HTERT RPE-1 (cell line): Measurements from ENCODE around the gene PARVB.

Source experiments
- in situ Hi-C: fragments of 300-500 bp; cut with MboI; formaldehyde crosslinking; loops from 4 replicates; pipeline ENCODE4 v1.14.3; 2020; ENCODE audit warnings: low sequenced_read_pairs

The PARVB gene, protein sequence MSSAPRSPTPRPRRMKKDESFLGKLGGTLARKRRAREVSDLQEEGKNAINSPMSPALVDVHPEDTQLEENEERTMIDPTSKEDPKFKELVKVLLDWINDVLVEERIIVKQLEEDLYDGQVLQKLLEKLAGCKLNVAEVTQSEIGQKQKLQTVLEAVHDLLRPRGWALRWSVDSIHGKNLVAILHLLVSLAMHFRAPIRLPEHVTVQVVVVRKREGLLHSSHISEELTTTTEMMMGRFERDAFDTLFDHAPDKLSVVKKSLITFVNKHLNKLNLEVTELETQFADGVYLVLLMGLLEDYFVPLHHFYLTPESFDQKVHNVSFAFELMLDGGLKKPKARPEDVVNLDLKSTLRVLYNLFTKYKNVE

DNA sequence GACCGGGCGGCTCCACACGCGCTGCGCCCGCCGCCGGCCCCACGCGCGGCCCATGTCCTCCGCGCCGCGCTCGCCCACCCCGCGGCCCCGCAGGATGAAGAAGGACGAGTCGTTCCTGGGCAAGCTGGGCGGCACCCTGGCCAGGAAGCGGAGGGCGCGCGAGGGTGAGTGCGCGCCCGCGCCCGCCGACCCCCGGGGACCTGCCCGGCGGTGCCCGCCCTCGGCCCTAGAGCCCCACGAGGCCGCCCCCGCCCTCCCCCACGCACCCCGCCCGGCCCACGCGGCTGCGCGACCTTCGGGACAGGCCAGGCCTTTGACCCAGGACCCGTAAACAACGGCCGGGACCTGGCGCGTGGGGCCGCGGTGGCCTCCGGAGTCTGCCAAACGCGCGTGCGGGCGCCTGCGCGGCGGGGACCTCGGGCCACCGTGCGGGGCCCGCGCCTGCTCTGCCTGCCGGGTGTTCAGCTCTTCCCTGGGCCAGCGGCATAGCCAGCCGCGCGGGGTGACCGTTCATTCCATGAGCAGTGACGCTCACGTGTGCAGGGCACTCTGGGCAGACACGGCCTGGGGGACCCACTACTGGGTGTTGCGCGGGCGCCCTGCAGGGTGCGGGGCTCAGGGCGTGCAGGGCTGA is at the start of gene PARVB:
TSS of gene PARVB (plus strand) at position 15 of the 634 bp plus-strand sequence. CDS start at position 53, 38 bp downstream.
- in situ Hi-C loops = no loop called here

DNA sequence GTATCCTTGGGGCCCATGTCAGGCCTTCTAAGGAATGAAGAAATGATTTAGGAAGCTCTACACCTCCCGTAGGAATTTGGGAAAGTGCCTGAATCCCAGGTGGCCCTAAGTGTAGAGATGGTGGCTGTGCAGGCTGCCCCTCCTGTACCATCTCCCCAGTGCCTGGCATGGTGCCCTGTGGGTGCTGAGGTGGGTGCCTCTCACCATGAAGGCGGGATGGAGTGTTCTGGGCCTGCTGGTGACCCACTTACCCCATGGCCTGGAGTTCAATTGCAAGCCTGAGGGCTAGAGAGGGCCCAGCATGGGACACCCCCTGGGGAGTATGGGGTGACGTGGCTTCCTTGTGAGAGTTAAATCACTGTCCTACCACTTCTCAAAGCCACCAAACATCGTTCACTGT is 49.1 kb upstream of the PARVB start:
- in situ Hi-C loops = no loop called here

DNA sequence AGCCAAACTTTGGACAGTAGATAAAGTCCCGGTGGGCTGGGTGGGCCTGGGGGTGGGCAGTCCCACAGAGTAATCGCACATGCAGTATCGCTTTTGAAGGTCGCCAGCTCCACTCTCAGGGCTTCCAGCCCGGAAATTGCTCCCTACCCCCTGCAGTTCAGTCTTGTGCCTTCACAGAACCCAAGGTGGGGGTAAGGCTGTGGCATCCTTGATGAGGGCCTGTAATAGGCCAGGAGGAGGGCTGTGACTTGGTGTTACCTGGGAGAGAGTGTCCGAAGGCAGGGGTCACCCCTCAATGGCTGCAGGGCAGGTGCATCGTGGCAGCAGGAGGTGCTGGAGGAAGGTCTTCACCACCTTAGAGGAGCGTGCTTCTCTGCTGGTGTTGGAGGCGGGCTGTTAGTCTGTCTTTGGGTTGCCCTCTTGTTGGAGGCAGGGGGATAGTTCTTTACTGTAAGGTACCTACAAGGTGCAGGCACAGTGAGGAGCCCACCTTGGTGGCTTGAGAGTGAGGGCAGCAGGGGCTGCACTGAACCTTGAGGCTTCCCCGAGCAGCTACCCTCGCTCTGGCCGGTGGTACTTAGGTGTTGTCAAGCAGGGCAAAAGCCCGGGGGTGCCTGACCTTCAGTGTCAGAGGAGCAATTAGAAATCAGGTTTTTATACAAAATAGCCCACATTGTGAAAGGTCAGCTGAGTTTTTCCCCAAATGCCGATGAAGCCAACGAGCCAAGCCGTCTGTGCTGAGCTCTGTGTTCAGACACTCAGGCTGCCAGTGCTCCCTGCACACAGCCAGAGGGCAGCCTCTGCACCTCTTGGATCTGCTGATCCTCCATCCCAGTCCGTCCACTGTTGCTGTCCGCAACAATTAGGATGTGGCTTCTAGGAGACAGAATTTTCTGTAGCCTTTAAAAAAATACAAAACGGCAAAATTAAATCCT is 47.0 kb upstream of the PARVB start:
- in situ Hi-C loops = no loop called here

DNA sequence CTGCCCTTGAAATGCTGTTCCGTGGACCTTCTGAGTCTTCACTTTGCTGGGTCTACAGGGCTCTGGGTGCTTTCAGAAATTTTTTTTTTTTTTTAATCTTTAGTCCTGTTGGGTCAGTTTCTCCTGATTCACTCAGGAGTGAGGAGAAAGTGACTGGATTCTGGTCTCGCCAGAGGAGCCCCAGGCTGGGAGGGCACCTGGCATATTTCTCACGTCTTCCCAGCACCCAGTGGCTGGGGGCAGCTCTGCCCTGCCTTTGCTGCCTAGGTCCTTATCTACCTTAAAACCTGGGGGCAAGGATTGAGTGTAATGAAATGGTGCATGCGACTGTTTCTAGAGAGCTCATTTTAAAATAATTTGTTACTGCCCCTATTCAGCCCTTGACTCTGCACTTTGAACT is 45.5 kb upstream of the PARVB start:
- in situ Hi-C loops = no loop called here

DNA sequence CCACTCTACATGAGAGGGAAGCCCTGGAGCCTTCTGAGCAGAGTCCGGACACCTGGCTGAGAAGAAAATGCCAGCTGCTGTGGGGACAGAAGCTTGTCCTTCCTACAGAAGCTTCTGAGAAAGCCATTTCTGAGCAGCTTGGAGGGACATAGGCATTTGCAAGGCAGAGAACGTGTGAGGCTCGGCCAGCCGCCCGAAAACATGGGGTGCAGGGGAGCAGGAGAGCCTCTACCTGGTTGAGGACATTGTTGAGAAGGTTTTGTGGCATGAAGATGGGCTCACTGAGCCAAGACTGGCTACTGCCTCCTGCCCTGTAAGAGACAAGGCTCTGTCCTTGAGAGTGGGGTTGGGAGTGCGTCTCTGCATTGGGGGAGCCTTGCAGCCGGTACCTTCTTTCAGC is 43.5 kb upstream of the PARVB start:
- in situ Hi-C loops = no loop called here

DNA sequence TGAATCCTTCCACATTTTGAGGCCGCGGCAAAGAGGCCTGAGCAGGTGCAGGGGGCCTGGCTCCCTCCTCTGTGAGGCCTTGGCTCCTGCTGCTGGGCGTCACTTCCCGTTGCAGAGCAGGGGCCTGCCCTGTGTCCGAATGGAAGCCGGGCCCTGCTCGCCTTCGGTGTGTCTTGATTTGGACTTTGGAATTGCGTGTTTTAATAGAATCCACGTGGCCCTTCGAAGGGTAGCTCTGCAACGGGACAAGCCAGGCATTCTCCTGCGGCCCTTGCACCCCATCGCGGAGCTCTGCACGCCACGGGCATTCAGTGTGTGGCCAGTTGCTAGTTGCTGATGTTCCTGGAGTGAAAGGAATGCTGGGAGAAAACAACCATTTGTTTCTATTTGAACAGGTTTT is 43.1 kb upstream of the PARVB start:
- in situ Hi-C loops = no loop called here

DNA sequence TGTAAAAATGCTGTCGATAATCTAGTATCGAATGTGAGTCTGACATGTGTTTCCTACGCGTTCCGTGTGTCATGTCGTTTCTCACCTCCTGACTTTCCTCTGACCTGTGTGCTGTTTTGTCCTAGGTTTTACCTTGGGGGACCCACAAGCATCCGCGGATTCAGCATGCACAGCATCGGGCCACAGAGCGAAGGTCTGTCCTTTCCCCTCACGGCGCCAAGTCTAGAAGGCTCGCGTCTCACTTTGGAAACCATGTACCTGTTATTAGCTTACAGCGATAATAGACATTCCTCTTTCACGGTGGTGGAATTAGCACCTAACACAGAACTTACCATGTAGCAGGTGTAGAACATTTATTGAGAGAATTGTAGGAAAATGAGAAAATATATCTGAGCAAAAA is 40.3 kb upstream of the PARVB start:
- in situ Hi-C loops = no loop called here

DNA sequence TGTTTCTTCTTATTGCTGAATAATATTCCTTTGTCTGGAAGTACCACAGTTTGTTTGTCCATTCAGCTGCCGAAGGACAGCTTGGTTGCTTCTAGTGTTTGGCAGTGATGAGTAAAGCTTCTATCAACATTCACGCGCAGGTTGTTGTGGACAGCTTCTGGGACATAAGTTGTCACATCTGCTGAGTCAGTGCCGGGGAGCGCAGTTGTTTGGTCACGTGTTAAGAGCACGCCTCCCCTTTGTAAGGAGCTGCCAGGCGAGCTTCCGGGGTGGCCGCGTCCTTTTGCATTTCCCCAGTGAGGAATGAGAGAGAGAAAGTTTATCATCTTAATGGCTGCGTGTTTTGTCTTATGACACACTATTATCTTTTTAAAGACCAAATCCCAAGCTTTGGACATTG is 38.6 kb upstream of the PARVB start:
- in situ Hi-C loops = no loop called here

DNA sequence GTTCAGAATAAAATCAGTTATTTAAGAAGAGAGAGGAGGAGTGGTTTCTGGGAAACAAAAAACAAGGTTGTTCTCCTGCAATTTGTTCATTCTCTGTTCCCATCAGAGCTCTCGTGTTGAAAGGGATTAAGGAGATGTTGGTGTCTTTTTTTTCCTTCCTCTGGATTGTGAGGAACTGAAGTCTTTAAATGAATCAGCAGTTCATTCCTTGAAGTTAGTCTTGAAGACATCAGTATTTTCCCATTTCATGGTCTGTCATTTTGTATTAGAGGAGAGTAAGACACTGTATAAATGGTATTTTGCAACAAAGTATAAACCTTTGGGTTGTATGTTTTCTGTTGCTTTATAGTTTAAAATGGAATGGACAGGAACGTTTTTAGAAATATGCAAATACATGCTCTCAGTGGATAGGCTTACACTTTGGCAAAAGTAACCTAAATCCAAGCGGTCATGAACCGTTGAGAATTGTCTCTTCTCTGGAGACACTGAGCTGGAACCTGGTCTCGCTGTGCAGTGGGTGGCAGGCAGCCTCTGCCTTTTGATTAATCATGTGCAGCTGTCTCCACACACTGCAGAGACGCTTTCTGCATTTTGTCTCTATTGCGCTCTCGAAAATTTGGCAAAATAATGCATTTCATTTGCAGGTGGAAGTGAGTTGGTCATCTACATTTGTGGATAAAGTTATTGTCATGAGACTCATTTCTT is 35.8 kb upstream of the PARVB start:
- in situ Hi-C loops = no loop called here

DNA sequence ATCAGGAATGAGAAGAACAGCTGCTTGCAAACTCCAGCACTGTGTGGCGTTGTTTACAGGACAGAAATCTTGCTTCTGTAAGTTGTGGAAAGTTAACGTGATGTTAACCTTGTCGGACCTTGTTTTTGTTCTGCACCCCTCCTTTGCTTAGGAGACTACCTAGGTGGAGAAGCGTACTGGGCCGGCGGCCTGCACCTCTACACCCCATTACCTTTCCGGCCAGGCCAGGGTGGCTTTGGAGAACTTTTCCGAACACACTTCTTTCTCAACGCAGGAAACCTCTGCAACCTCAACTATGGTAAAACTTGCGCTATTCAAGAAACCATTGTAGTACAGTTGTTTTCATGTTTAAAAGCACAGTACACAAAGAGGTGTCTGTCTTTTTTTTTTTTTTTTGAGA is 35.1 kb upstream of the PARVB start:
- in situ Hi-C loops = no loop called here

DNA sequence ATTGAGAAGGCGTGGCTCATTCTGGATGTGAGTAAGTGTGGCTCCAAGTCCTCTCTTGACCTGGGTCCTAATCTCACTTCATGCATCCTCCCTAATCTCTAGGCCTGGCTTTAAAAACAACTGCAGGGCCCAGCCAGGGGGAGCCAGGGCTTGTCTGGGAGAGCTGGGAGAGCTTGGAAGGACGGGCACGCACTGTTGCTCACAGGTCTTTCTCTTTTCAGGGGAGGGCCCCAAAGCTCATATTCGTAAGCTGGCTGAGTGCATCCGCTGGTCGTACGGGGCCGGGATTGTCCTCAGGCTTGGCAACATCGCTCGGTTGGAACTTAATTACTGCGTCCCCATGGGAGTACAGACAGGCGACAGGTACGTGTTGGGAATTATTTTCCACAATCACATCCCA is 34.1 kb upstream of the PARVB start:
- in situ Hi-C loops = no loop called here

DNA sequence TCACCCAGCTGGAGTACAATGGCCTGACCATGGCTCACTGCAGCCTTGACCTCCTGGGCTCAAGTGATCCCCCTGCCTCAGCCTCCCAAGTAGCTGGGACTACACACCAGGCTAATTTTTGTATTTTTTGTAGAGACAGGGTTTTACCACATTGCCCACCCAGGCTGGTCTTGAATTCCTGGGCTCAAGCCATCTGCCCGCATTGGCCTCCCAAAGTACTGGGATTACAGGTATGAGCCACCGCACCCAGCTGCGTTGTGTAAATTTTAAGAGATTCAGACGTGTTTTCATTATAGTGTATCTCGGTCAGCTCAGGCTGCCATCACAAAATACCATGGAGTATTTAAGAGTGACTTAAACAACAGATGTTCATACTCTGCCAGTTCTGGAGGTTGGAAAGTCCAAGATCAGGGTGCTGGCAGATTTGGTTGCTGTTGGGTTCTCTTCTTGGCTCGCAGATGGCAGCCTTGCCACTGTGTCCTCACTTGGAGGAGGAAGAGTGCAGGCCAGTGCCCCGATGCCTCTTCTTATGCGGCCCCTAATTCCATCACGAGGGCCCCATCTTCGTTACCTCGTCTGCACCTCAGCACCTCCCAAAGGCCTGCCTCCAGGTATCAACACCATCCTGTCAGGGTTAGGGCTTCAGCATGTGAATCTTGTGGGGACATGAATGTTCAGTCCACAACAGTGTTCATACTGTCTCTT is 32.6 kb upstream of the PARVB start:
- in situ Hi-C loops = no loop called here

DNA sequence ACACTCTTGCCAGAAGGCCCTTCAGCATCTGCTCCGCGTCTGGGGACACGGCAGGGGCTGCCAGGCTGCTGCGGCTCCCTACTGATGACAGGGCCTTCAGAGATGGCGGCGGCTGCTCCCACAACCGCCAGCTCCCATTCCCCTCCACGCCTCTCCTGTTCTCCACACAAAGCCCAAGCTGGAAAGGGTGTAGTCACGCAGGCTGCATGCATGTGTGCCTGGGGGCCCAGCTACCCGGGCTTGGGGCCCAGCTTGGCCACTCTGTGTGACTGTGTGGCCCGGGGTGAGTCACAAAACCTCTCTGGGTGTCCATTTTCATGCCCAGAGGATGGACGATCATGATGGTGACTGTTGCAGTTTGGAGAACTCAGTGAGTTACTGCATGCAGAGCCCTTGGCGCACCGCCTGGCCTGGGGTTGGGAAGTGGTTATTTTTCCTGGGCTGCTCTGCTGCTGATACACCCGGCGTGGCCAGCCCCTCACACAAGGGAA is 31.7 kb upstream of the PARVB start:
- in situ Hi-C loops = no loop called here

DNA sequence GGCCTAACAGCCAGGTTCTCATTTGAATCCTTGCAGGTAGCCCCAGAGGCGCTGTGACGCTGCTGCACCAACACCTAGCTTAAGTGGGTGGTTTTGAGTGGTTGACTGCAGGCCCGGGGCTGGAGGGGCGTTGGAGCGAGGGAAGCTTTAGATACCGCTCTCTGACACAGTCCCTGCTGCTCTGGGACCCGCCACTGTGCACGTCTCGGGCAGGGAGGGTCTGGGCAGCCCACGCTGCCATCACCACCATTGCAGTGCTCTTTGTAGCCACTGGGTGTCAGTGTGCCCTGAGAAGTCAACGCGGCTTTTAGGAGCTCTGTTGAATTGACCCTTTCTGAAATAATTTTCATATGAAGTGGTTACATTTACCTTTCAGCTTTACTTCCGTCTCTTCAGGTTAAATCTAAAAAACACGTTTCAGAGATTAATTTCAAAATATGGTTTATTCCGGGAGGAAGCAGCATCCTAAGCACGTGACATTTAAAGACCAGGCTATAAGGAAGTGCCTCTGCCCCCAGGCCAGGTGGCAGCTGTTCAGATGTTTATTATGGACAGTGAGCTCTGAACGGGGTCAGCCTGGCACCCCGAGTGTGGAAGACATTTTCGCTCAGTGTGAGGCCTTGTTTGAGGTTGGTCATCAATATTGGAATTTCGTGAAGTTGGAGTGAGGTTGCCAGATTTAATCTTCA is 30.9 kb upstream of the PARVB start:
- in situ Hi-C loops = no loop called here

DNA sequence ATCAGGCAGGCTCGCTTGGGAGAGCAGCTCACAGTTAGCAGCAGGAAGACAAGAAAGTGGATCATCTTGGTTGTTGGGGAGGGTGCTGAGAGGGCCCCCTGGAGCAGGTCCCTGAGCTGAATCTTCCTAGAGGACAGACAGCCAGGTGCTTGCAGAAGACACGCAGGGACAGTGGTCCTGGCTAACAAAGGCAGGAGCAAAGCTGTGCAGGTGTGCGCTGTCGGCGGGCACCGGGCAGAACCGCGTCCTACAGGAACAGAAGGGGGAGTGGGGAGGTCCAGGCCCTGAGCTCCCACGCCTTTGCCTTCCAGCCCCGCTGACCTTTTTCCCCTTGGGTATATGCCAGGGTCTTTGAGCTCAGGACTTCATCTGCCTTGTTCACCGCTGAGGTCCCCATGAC is 30.1 kb upstream of the PARVB start:
- in situ Hi-C loops = no loop called here

DNA sequence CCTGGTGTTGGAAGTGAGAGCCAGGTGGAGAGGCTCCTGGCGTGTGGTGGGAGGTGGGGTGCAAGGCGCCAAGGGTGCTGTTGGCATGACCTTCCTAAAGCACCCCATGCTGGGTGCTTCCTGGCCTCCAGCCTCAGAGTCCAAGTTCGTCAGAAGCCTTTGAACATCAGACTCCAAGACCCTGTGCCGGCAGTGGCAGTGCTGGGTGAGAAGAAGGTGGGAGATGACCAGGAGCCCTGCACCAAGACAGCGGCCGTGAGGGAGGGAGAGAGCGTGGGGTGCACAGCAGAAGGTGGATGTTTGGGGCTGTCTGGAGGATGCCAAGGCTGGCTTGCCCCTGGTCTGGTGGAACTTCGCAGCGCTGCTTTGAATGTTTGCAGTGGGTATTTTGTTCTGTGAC is 29.7 kb upstream of the PARVB start:
- in situ Hi-C loops = no loop called here

DNA sequence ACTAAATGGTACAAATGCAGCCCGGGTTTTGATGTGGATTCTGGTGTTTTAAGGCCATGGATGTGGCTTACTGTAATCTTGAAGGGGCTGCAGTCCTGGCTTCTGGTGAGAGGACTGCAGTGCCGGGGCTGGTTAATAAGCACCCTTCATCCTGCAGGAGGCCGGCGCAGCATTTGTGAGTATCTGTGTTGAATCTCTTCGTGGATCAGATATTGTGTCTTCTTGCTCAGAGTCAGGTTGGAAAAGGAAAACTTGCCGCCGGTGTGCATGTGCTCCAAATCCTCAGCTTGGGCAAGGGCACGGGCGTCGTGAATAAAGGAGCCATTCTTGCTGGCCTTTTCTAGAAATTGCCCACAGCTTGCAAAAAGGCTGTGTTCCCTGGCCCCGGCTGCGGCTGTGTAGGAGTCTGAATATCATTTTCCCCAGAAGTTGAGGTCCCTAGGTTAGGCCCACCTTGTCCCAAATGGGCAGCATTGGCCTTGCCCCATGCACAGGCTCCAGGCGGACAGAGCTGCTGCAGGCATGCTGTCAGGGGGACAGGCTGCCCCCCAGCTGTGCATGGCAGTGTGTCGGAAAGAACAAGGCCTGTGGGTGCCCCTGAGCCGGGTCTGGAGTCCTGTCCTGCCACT is 28.9 kb upstream of the PARVB start:
- in situ Hi-C loops = no loop called here

DNA sequence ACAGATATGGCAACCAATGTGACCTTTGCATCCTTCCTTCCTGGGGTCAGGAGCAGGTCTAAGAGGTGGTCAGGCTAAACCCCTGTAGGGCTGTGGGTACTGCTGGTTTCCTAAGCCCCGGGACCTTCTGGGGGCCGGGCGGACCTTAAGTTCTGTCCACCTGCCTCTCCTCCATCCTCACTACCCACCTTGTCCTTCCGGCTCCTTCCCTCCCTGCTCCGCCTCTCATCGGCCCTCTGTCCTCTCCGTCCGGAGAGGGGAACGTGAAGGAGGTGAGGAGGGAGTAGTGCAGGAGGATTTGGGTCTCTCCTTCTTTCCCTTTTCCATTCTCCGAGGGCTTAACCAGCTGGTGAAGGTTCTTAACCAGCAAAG is 28.3 kb upstream of the PARVB start:
- in situ Hi-C loops = no loop called here
